Activated CD4-positive, alpha-beta T cell treated with anti-CD3 and anti-CD28 coated beads, Interleukin-2, Interleukin-6, amounts not matched to agents 100 ng/mL and 50 ng/mL, durations not matched to agents 16 hours and 8 hours (primary cell): ENCODE measurements around the gene ZBTB11.
"Not testable (repeated sequence)": the region's sequence is repeated elsewhere in the genome, so short reads cannot be mapped to it uniquely, and the experiment has no call there.

Source experiments
- DNase-seq: peaks from one replicate; pipeline ENCODE4 v3.0.0-alpha.2; 2020

Gene ZBTB11

GRCh38 chr3:101676765-101677435, at the start of gene ZBTB11:
Gene ZBTB11, minus strand, starts transcription at chr3:101677132. Its CDS starts 218 bp downstream, at chr3:101676914.
- peak; percentile 99 for DNase-seq

- DNase-seq = no peak
Observed at GRCh38 chr3:101725890-101726275, 49.0 kb upstream of the ZBTB11 start.

GRCh38 chr3:101725194-101725889, 48.4 kb upstream of the ZBTB11 start:
- peak; percentile 33 for DNase-seq

DNA sequence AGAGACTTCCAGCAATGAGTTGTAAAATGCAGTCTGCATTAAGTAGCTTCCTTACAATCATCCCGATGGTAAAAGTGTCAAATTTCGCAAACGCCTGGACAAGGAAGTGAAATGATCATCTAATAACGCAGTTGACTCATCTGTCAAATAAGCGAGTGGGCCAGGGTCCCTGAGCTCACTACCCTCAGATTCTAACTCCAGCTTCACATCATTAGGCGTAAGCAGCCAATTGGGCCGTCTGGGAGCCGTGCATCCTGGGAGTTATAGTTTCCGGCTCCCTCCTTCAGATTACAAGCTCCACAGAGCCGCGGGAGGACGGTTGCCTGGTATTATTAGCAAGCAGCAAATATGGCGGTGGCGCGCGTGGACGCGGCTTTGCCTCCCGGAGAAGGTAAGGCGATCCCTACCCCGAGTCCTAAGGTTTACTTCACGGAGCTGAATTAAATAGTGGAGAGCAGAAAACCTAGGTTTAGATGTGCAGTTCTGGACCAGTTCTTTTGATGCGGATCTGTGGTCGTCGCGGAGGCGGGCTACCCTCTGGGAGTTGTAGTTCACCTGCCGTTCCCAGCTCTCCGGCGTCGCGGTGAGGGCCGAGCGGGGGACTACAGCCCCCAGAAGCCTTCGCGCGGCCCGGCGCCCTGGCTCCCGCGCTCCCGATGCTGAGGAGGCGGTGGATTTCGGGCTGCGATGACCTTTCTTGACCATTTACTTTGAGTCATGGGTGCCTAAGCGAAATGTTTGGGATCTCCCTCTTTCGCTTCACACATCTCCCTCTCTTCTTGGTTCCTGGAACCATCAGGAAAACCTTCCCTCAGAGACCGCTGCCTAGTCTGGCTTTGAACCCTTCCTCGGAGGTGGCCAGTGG, 47.6 kb upstream of the ZBTB11 start, which contains the start of gene CEP97:
TSS of gene CEP97 (plus strand) at position 286 of the 865 bp plus-strand sequence. CDS start at position 349, 63 bp downstream.
- DNase-seq = peak; percentile 93

DNA sequence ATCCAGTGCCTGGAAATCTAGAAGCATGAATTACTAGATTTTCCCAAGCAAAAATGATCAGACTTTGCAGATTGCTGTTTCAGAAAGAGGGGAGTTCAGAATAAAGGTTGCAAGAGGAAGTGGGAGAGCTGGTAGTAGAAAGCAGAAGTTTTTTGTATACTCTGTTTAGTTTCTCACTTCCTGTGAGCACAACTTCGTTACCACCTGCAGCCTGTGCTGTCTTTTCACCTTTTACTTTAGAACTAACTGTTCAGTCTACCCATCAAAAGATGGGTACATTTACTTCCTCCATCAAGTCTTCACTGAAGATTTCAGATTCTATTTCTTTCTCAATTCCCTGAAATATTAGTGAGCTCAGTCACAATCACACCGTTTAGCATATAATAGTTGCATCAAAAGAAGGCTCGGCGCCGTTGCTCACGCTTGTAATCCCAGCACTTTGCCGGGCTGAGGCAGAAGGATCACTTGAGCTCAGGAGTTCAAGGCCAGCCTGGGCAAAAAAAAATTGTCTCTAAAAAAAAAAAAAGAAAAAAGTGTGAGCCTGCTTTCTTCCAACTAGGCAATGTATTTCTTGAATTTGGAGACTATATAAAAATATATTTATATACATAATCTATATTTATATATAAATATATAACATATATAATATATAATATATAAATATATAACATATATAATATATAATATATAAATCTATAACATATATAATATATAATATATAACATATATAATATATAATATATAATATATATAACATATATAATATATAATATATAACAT, 45.7 kb upstream of the ZBTB11 start:
- peak; percentile 45 for DNase-seq

- peak; percentile 15 for DNase-seq
Observed at GRCh38 chr3:101720851-101721840, 44.2 kb upstream of the ZBTB11 start.

DNA sequence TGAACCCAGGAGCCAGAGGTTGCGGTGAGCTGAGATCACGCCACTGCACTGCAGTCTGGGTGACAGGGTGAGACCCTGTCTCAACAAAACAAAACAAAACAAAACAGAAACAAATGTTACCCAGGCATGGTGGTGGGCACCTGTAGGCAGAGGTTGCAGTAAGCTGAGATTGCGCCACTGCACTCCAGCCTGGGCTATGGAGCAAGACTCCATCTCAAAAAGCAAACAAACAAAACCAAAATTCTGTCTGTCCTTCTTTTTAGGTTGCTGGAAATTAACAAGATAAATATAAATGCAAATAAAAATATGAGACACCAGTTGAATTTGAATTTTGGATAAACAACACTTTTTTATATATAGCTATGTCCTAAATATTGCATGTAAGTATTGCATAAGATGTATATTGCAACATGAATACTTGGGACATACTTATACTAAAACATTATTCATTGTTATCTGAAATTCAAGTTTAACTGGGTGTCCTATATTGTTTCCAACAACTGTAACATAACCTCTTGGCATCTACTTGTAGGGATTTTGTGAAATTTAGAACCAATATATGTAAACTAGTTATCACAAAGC, 42.8 kb upstream of the ZBTB11 start:
- DNase-seq = no peak

- DNase-seq = no peak
Observed at GRCh38 chr3:101718455-101718854, 41.5 kb upstream of the ZBTB11 start.

DNA sequence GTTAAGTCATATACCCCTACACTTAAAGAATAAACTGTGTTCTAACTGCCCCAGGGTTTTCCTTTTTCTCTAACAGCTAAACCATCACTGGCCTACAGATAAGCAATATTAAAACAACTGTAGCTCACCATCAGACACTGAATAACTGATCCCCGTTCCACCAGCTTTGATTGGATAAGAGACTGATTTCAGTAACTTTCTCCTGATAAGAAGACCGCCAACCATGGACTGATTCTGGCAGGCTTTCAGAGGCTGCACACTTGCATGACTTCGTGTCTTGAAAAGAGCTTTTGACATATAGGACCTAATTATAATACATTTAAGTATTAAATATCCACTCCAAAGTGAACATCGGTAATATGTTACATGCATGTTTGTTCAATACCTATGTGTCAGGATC, 32.2 kb upstream of the ZBTB11 start:
- DNase-seq = no peak

DNA sequence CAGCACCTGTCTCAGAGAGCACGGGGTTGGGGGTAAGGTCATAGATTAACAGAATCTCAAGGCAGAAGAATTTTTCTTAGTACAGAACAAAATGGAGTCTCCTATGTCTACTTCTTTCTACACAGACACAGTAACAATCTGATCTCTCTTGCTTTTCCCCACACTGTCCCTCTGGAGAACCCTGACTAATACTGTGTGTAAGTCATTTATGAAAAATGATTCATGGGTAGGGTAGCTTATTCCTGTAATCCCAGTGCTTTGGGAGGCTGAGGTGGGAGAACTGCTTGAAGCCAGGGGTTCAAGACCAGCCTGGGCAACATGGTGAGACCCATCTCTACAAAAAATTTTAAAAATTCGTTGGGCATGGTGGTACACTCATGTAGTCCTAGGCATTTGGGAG, 27.7 kb upstream of the ZBTB11 start:
- DNase-seq = not testable (repeated sequence)

DNA sequence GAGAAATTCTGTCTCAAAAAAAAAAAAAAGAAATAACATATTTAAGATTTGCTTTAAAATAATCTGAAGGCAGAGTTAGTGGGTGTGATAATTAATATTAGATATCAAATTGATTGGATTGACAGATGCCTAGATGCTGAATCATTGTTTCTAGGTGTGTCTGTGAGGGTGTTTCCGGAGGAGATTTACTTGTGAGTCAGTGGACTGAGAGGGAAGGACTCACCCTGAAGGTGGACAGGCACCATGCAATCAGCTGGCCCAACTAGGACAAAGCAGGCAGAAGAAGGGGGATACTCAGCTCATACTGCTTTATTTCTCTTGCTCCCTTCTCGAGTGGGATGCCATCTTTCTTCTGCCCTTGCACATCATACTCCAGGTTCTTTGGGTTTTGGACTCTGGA, 26.2 kb upstream of the ZBTB11 start:
- DNase-seq = no peak

DNA sequence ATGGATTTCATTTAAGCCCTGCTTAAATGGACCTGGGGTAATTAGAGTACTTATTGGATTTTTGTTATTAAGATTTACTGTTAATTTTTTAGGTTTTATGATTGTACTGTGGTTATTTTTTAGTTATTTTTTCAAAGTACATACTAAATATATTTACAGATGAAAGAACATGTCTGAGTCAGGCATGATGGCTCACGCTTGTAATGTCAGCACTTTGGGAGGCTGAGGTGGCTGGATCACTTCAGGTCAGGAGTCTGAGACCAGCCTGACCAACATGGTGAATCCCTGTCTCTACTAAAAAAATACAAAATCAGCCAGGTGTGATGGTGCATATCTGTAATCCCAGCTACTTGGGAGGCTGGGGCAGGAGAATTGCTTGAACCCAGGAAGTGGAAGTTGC, 25.8 kb upstream of the ZBTB11 start:
- DNase-seq = no peak

- no peak for DNase-seq
Observed at GRCh38 chr3:101701696-101702634, 25.0 kb upstream of the ZBTB11 start.

- peak; percentile 75 for DNase-seq
Observed at GRCh38 chr3:101695779-101696372, 18.9 kb upstream of the ZBTB11 start.

- DNase-seq = not testable (repeated sequence)
Observed at GRCh38 chr3:101694836-101695235, 17.9 kb upstream of the ZBTB11 start.

GRCh38 chr3:101693540-101693939, 16.6 kb upstream of the ZBTB11 start:
- DNase-seq = peak; percentile 47

DNA sequence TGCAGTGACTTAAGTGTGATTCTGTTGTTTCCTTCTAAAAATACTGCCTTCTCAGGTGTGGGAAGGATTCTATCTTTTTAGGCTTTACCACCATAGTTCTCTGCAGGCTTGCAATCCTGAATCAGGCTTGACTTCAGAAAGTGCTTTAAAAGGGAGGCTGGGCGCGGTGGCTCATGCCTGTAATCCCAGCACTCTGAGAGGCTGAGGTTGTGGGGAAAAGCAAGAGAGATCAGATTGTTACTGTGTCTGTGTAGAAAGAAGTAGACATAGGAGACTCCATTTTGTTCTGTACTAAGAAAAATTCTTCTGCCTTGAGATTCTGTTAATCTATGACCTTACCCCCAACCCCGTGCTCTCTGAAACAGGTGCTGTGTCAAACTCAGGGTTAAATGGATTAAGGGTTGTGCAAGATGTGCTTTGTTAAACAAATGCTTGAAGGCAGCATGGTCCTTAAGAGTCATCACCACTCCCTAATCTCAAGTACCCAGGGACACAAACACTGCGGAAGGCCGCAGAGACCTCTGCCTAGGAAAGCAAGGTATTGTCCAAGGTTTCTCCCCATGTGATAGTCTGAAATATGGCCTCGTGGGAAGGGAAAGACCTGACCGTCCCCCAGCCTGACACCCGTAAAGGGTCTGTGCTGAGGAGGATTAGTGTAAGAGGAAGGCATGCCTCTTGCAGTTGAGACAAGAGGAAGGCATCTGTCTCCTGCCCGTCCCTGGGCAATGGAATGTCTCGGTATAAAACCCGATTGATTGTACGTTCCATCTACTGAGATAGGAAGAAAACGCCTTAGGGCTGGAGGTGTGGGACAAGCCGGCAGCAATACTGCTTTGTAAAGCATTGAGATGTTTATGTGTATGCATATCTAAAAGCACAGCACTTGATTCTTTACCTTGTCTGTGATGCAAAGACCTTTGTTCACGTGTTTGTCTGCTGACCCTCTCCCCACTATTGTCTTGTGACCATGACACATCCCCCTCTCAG, 15.0 kb upstream of the ZBTB11 start:
- not testable (repeated sequence) for DNase-seq

DNA sequence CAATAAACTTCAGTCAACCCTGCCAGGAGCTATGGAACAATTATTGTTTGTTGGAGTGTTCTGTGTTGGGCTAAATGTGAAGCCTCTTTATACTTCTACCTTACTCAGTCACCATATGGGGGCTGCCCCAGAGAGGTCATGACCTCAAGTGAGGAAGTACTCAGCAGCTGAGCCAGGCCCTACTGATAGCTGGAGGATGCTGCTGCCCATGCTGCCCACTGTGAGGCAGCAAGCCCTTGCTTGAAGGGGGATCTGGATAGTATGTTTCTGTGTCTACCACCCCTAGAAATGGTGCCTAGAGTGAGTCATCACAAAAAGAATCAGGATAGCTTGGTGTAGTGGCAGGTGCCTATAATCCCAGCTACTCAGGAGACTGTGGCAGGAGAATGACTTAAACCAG, 14.0 kb upstream of the ZBTB11 start:
- no peak for DNase-seq
